AG10803 (cell line): ENCODE data around the gene TXNDC11.
"Not testable (repeated sequence)": the region's sequence is repeated elsewhere in the genome, so short reads cannot be mapped to it uniquely, and the experiment has no call there.

Experiments used
- DNase-seq: peaks from one replicate; pipeline ENCODE4 v3.0.0; 2010; ENCODE audit warnings: low read depth
- H3K4me3 ChIP-seq: 2 replicates; pipeline ENCODE4 v1.5.1; 2011; ENCODE audit warnings: mild to moderate bottlenecking, low read length, control low read depth
- TF ChIP-seq, protein P1 (sequence below): conservative IDR thresholded peaks from 2 replicates; pipeline ENCODE4 v1.5.1; 2011; ENCODE audit warnings: mild to moderate bottlenecking, low read length, control low read depth, inconsistent platforms

TXNDC11 gene

GRCh38 chr16:11742536-11743307 lies at the start of gene TXNDC11:
TSS of gene TXNDC11 (minus strand) at chr16:11742857. CDS start at chr16:11742730, 127 bp downstream.
- TF ChIP-seq, protein P1, sequence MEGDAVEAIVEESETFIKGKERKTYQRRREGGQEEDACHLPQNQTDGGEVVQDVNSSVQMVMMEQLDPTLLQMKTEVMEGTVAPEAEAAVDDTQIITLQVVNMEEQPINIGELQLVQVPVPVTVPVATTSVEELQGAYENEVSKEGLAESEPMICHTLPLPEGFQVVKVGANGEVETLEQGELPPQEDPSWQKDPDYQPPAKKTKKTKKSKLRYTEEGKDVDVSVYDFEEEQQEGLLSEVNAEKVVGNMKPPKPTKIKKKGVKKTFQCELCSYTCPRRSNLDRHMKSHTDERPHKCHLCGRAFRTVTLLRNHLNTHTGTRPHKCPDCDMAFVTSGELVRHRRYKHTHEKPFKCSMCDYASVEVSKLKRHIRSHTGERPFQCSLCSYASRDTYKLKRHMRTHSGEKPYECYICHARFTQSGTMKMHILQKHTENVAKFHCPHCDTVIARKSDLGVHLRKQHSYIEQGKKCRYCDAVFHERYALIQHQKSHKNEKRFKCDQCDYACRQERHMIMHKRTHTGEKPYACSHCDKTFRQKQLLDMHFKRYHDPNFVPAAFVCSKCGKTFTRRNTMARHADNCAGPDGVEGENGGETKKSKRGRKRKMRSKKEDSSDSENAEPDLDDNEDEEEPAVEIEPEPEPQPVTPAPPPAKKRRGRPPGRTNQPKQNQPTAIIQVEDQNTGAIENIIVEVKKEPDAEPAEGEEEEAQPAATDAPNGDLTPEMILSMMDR = no peak
- peak; percentile 99 for DNase-seq
- H3K4me3 ChIP-seq = peak within 1 kb of the TSS; percentile 89

DNA sequence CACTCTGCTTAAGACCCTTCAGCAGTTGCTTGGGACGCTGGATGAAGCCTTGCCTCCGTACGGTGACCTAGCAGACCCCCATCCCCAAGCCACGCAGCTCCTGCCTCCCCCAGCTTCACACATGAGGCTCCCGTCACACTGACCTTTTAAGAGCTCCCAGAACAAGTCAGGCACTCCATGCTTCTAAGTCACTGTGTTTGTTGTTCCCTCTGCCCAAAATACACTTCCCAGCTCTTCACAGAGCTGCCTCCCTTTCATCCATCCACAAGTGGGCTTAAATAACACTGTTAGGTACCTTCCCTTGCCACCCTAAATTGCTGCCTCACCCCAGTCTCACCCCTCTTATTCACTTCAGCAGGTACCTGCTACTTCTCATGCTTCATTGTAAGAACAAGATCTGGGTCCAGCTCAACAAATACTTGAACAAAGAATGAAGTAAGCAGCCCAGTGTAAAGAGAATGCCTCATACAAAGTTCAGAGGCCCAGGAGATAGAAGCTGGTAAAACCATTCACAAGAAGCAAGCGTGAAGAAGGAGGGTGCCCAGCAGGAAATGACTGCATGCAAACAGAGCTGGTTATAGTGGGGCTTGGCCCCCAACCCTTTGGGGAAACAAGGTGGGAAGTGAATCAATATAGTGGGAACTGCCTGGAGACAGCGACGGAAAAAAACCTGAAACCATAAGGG lies 48.6 kb upstream of the TXNDC11 start:
- TF ChIP-seq, protein P1 = no peak
- DNase-seq = no peak
- H3K4me3 ChIP-seq = no peak overlapping the region

- no peak for DNase-seq
- TF ChIP-seq, protein P1 = no peak
- no peak overlapping the region for H3K4me3 ChIP-seq
These were observed 46.3 kb upstream of the TXNDC11 start for GRCh38 chr16:11788914-11789313.

DNA sequence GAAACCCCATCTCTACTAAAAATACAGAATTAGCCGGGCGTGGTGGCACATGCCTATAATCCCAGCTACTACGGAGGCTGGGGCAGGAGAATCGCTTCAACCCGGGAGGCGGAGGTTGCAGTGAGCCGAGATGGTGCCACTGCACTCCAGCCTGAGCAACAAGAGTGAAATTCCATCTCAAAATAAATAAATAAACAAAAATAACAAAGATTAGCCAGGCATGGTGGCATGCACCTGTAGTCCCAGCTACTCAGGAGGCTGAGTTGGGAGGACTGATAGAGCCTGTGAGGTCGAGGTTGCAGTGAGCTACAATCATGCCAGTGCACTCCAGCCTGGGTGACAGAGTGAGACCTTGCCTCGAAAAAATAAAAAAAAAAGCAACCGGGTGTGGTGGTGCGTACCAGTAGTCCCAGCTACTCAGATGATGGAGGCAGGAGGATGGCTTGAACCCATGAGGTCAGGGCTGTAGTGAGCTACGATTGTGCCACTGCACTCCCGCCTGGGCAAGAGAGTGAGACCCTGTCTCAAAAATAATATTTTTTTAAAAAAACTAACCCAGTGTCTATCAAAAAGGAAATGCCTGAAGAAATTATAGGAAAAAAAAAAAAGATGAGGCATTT lies 42.4 kb upstream of the TXNDC11 start:
- DNase-seq, H3K4me3 ChIP-seq: not testable (repeated sequence)

- not testable (repeated sequence) for H3K4me3 ChIP-seq, DNase-seq
These were observed 41.7 kb upstream of the TXNDC11 start for GRCh38 chr16:11784381-11784780.

- peak; percentile 58 for DNase-seq
- peak overlapping the region; percentile 5; the same call in 1 of the 2 replicates for H3K4me3 ChIP-seq
- TF ChIP-seq, protein P1 = no peak
These were observed 41.3 kb upstream of the TXNDC11 start for GRCh38 chr16:11784038-11784369.

GRCh38 chr16:11783319-11784037 lies 40.8 kb upstream of the TXNDC11 start:
- peak; percentile 76 for DNase-seq
- TF ChIP-seq, protein P1 = no peak
- H3K4me3 ChIP-seq = peak overlapping the region; percentile 38
